K562 (cell line): Measurements from ENCODE around the gene PMVK. TPM values are rescaled to one million over a fixed set of nuclear protein-coding genes. Genes with fewer than 3 reads are reported as not detected.

Experiments used
- ATAC-seq: fragments of 200-7000 bp; cut with Tn5 transposase; 3 replicates; pipeline ENCODE4 v1.9.1; 2020; ENCODE audit warnings: moderate library complexity
- BruUV-seq: library from RNA; stranded (reverse); fragments of 400-500 nt; replicated peaks from 2 replicates; lab custom pipeline; 2021; lab: Mats Ljungman, UMichigan
- CTCF ChIA-PET: fragments of 300-600 bp; formaldehyde crosslinking; extraction: SDS; loops from one replicate; lab custom pipeline; 2021; ENCODE audit warnings: low intra/inter-chr PET ratio; lab: Yijun Ruan, JAX
- POLR2A ChIA-PET: fragments of 300-600, 350-650 bp; sonication (Branson Sonifier 250); formaldehyde crosslinking; extraction: SDS; loops from one replicate; lab custom pipeline; 2021; ENCODE audit warnings: antibody characterized with exemption, inconsistent platforms; lab: Yijun Ruan, JAX
- DNase-seq, 4 experiments: peaks; one replicate each; pipeline versions ENCODE4 v3.0.0 to v3.0.0-alpha.2; 2011 to 2018; ENCODE audit warnings: low spot score in 3 of 4, mixed read lengths in 3 of 4; ENCODE audit errors: extremely low read depth in 1 of 4
- FAIRE-seq: peaks from 2 replicates; lab custom pipeline; 2011; peaks lifted over from hg19 to GRCh38; lab: Jason Lieb, UNC
- H2AFZ ChIP-seq: 2 replicates; pipeline ENCODE4 v1.6.0; 2011; ENCODE audit warnings: low read depth, low read length, control low read depth, inconsistent platforms
- H3K27ac ChIP-seq: fragments of 200-600 bp; 3 replicates; pipeline ENCODE4 v1.8.0; 2011; ENCODE audit warnings: low read depth, mild to moderate bottlenecking, control low read depth, inconsistent platforms, low read length, moderate library complexity, mixed read lengths; ENCODE audit errors: extremely low read depth
- H3K27me3 ChIP-seq, 2 experiments: fragments of 300-600 bp in 1 of 2; 2 replicates in 1 of 2; 3 replicates in 1 of 2; pipeline versions ENCODE4 v1.6.0 to v1.8.0; 2011; ENCODE audit warnings: inconsistent platforms in 2 of 2, low read length in 2 of 2, mild to moderate bottlenecking in 1 of 2, mixed read lengths in 1 of 2, moderate library complexity in 1 of 2; ENCODE audit not compliant: control insufficient read depth in 2 of 2, insufficient read depth in 2 of 2
- H3K36me3 ChIP-seq: fragments of 300-600 bp; 3 replicates; pipeline ENCODE4 v1.8.0; 2011; ENCODE audit warnings: mild to moderate bottlenecking, low read length, inconsistent platforms; ENCODE audit not compliant: control insufficient read depth, insufficient read depth
- H3K4me1 ChIP-seq, 2 experiments: fragments of 200-600 bp in 1 of 2; replicated peaks in 1 of 2; 2 replicates in 1 of 2; 3 replicates in 1 of 2; pipeline versions ENCODE4 v1.5.1 to v1.8.0; 2011; ENCODE audit warnings: inconsistent platforms in 2 of 2, low read length in 2 of 2, mild to moderate bottlenecking in 1 of 2, mixed read lengths in 1 of 2, moderate library complexity in 1 of 2; ENCODE audit not compliant: control insufficient read depth in 2 of 2, insufficient read depth in 2 of 2
- H3K4me2 ChIP-seq: 2 replicates; pipeline ENCODE4 v1.6.1; 2011; ENCODE audit warnings: low read length, control low read depth, inconsistent platforms, mixed read lengths; ENCODE audit not compliant: insufficient read depth
- H3K4me3 ChIP-seq: fragments of 200-600 bp; sonication (generic), shearing (Covaris generic); 2 replicates; pipeline ENCODE4 v1.5.1; 2016; ENCODE audit warnings: control low read depth, inconsistent platforms
- H3K79me2 ChIP-seq: fragments of 200-600 bp; 3 replicates; pipeline ENCODE4 v1.8.0; 2011; ENCODE audit warnings: low read length, inconsistent platforms; ENCODE audit not compliant: control insufficient read depth, insufficient read depth
- H3K9ac ChIP-seq, 2 experiments: 2 replicates each; pipeline versions ENCODE4 v1.6.0 to v1.6.1; 2011; ENCODE audit warnings: low read depth in 2 of 2, low read length in 2 of 2, control low read depth in 1 of 2, inconsistent platforms in 1 of 2, mild to moderate bottlenecking in 1 of 2, mixed read lengths in 1 of 2; ENCODE audit not compliant: insufficient read depth in 1 of 2
- H3K9me1 ChIP-seq: one replicate; pipeline ENCODE4 v1.6.0; 2011; ENCODE audit warnings: inconsistent platforms, mild to moderate bottlenecking, low read length, moderate library complexity; ENCODE audit not compliant: control insufficient read depth, insufficient read depth
- H3K9me3 ChIP-seq: replicated peaks from 2 replicates; pipeline ENCODE4 v1.5.1; 2011; ENCODE audit warnings: low read depth, low read length, inconsistent platforms; ENCODE audit not compliant: control insufficient read depth, insufficient read depth
- H4K20me1 ChIP-seq: replicated peaks from 2 replicates; pipeline ENCODE4 v1.6.1; 2011; ENCODE audit warnings: low read length, inconsistent platforms, mixed read lengths; ENCODE audit not compliant: control insufficient read depth, insufficient read depth
- BACH1 ChIP-seq: fragments of 200-800 bp; sonication (Bioruptor generic); IDR thresholded peaks from 2 replicates; pipeline ENCODE4 v1.6.1; 2016; ENCODE audit warnings: missing genetic modification characterization, missing compliant biosample characterization
- COPS2 ChIP-seq: fragments of 450-650 bp; conservative IDR thresholded peaks from 2 replicates; pipeline ENCODE4 v1.6.1; 2016; ENCODE audit warnings: mild to moderate bottlenecking, moderate library complexity
- CREM ChIP-seq: IDR thresholded peaks from 2 replicates; pipeline ENCODE4 v1.6.1; 2014; ENCODE audit warnings: antibody characterized with exemption, low read depth
- FIP1L1 ChIP-seq: fragments of 200-400 bp; formaldehyde crosslinking; IDR thresholded peaks from 2 replicates; pipeline ENCODE4 v1.6.1; 2018; ENCODE audit warnings: mild to moderate bottlenecking, low read depth, low read length; ENCODE audit not compliant: poor library complexity, severe bottlenecking
- ILF3 ChIP-seq: fragments of 450-650 bp; IDR thresholded peaks from 2 replicates; pipeline ENCODE4 v1.6.1; 2018; ENCODE audit warnings: antibody characterized with exemption, mild to moderate bottlenecking, moderate library complexity, borderline replicate concordance
- MEF2A ChIP-seq: IDR thresholded peaks from 2 replicates; pipeline ENCODE4 v1.6.1; 2011; ENCODE audit warnings: low read depth, mild to moderate bottlenecking, low read length, moderate library complexity; ENCODE audit not compliant: control insufficient read depth
- ZNF655 ChIP-seq: fragments of 250-450 bp; sonication (Bioruptor Pico); IDR thresholded peaks from 2 replicates; pipeline ENCODE4 v1.5.0; 2021
- WGBS: fragments of 100-300 bp; shearing (Covaris generic); methylation state at CpG from one replicate; pipeline ENCODE4 v1.1.6; 2016; ENCODE audit warnings: low coverage, mixed read lengths; ENCODE audit not compliant: insufficient coverage; ENCODE audit errors: missing lambda C conversion rate; 5-methylcytosine and 5-hydroxymethylcytosine counted together
- in situ Hi-C: fragments of 300-500 bp; cut with MboI; formaldehyde crosslinking; loops from 4 replicates; pipeline ENCODE4 v1.15.0; 2018; ENCODE audit warnings: inconsistent platforms, mixed read lengths
- intact Hi-C: fragments of 100-400 bp; cut with micrococcal nuclease; formaldehyde crosslinking; loops from 2 replicates; pipeline ENCODE4 v1.14.2; 2022
- polyA plus RNA-seq, 8 experiments: library from polyadenylated mRNA; depleted of rRNA in 4 of 8; stranded (reverse) in 5 of 8; unstranded in 3 of 8; fragments of >200 nt; fragmentation: Nextera tagmentation in 2 of 8; fragmentation: Illumina TruSeq in 1 of 8; extraction: Ambion mirVana in 2 of 8; extraction: Trizol in 1 of 8; gene quantifications; 2 replicates each; pipeline versions ENCODE4 v1.2.1 to v1.2.3, GENCODE V29; 2011 to 2014; ENCODE audit warnings: inconsistent platforms in 1 of 8, missing spikeins in 1 of 8
- total RNA-seq, 7 experiments: library from RNA; depleted of rRNA in 6 of 7; stranded (reverse); fragments of >200 nt in 6 of 7; fragmentation: Illumina TruSeq in 2 of 7; extraction: Trizol in 2 of 7; gene quantifications; 2 replicates each; pipeline versions ENCODE4 v1.2.1 to v1.2.3, GENCODE V29; 2011 to 2021; ENCODE audit warnings: low replicate concordance in 1 of 7

The PMVK gene
- total and polyA plus RNA-seq, 9 of the 15 experiments (the other 6 are each of a cell fraction or from before 2014, with no cell fraction given): 1.1 to 15.3 (median 6.3) TPM

GRCh38 chr1:154982897-154983648, 46.6 kb upstream of the PMVK start, which contains the start of gene FLAD1 (continued):
- TF ChIP-seq MEF2A: no peak
- TF ChIP-seq CREM: peak; percentile 73
- TF ChIP-seq BACH1: no peak
- no peak for TF ChIP-seq ZNF655
- TF ChIP-seq COPS2: no peak
- TF ChIP-seq, all 486 proteins: peak for 140

- intact Hi-C loops: no loop called here
- Histone ChIP-seq H3K9ac (peak overlapping the region; percentile 1 to 75; a peak in 2 of 4 replicates), H3K79me2 (peaks cover 73% of the 10 kb centered on the region), H2AFZ (peak overlapping the region; percentile 88), H3K27me3 (no peaks in the 10 kb centered on the region), H3K9me3 (no peaks in the 10 kb centered on the region), H3K27ac (peak overlapping the region; percentile 85), H3K4me1 (peaks cover 10 to 26% of the 10 kb centered on the region in 2 experiments), H3K9me1 (no peaks in the 10 kb centered on the region), H3K4me3 (peak overlapping the region; percentile 60), H3K4me2 (peak overlapping the region; percentile 77), H3K36me3 (peaks cover 44% of the 10 kb centered on the region), H4K20me1 (no peaks in the 10 kb centered on the region)
- ChIA-PET CTCF (interaction anchor here (1.0 kb wide), 1 partner anchor 17 kb away, joined by 3 read pairs; no protein-coding TSS in a partner anchor), POLR2A (interaction anchor here (0.6 to 4.7 kb wide), 6 partner anchors 10 to 813 kb away, joined by 3 to 80 read pairs (median 7); partner anchors contain the start of genes CKS1B, DPM3, LENEP and SHC1)
- no peak for ATAC-seq
- WGBS: 38% methylated on average over 4 of the region's 6 CpGs
- peak in 1 of 4 experiments; percentile 45 for DNase-seq
- TSS peak; percentile 98 for BruUV-seq
- TF ChIP-seq ILF3: peak; percentile 40; the same call in 1 of the 2 replicates
- TF ChIP-seq FIP1L1: no peak
- in situ Hi-C loops: no loop called here
- no peak for FAIRE-seq
These were observed 45.8 kb upstream of the PMVK start for GRCh38 chr1:154982341-154982740.
